Measurements from ENCODE around the gene STPG1.

The STPG1 gene

DNA sequence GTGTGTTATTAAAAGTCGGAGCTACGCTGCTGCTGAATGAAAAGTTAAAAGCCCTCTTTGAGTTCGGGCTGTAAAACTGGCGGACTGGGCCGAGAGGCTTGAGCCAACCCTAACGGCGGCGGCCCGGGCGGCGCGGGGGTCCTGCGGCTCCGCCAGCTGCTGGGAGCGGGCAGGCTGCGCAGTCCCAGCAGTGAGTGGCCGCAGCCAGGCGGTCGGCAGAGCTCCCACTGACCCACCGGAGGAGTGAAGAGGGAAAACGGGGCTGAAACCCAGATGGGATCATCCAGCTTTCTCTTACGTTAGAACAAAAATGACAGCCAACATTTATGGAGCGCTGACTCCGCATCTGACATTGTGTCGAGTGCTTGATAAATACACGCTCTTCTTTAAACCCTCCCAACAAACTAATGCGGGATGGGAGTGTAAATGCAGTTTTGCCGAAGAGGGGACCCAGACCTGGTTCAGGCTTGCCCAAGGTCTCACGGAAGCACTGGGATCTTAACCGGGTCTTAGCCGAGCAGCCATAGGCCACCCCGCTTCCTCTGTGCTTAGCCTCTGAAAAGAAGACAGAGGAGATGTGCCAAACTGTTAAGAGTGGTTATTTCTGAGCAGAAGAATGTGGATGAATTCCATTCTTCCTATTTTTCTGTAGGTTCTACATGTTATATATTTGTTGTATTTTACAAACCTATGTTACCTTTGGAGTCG lies 91.0 kb downstream of the STPG1 start:
- TF ChIP-seq, protein P1, sequence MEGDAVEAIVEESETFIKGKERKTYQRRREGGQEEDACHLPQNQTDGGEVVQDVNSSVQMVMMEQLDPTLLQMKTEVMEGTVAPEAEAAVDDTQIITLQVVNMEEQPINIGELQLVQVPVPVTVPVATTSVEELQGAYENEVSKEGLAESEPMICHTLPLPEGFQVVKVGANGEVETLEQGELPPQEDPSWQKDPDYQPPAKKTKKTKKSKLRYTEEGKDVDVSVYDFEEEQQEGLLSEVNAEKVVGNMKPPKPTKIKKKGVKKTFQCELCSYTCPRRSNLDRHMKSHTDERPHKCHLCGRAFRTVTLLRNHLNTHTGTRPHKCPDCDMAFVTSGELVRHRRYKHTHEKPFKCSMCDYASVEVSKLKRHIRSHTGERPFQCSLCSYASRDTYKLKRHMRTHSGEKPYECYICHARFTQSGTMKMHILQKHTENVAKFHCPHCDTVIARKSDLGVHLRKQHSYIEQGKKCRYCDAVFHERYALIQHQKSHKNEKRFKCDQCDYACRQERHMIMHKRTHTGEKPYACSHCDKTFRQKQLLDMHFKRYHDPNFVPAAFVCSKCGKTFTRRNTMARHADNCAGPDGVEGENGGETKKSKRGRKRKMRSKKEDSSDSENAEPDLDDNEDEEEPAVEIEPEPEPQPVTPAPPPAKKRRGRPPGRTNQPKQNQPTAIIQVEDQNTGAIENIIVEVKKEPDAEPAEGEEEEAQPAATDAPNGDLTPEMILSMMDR (IDR thresholded peaks at IDR 0.05; ENCODE audit: low read length, missing control alignments): no peak
- DNase-seq (ENCODE audit: low read depth): no peak
- H3K4me3 ChIP-seq (replicated peaks; ENCODE audit: low read depth, low read length): peak overlapping the region; percentile 44

DNA sequence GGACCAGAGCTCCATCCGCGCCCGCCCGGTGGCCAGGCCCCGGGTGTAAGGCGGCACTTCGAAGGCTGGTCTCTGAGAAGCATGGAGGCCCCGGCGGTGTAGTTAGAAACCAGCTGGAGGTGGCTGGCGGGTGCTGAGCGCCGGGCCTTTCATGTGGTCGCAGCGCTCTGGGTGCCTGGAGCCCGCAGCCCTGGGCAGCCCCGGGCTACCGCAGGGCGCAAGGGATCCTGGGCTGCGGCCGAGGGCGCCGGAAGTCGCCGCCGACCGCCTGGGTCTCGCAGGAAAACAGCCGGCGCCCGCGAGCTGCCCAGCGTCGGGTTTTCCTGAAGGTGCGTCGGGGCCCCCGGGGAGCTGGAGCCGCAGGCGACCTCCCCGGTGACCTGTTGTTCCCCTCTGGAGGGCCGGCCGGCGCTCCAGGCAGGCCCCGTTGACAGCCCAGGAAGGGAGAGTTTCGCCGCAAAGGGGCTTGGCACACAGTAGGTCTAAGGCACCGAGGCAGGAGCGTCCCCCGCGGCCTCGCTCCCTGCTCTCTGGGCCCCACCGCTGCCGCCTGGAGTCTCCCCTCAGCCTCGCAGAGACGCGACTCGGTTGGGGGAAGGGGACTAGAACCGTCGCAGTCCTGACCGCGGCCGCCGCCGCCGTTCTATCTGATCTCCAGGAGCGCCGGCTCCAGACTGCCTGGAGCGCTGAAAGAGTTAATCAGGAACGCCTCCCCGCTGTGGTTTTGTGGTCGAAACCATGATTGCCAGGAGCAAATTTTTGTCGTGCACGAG lies 91.7 kb downstream of the STPG1 start:
- DNase-seq (ENCODE audit: low read depth): peak; percentile 72
- peak overlapping the region; percentile 44 for H3K4me3 ChIP-seq (replicated peaks; ENCODE audit: low read depth, low read length)
- TF ChIP-seq, protein P1 (IDR thresholded peaks at IDR 0.05; ENCODE audit: low read length, missing control alignments): no peak

DNA sequence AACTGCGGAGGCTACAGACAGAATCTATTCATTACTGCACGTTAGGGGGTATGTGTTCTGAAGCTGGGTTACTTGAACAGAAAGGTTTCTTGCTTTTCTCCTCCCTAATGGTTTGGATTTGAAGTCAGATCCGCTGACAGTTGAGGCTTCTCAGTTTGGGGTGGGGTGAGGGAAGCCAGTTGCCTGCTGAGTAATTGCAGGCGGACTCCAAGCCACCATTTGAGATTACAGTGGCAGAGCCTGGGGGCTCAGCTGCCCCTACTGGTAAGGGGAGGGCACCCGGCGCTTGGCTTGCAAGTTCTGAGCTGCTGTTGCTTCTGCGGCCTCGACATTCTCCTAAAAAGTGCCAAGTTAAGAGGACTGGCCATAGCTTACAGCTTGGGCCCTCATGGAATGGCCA lies 92.5 kb downstream of the STPG1 start:
- H3K4me3 ChIP-seq (replicated peaks; ENCODE audit: low read depth, low read length): no peak overlapping the region
- TF ChIP-seq, protein P1 (IDR thresholded peaks at IDR 0.05; ENCODE audit: low read length, missing control alignments): no peak
- no peak for DNase-seq (ENCODE audit: low read depth)

DNA sequence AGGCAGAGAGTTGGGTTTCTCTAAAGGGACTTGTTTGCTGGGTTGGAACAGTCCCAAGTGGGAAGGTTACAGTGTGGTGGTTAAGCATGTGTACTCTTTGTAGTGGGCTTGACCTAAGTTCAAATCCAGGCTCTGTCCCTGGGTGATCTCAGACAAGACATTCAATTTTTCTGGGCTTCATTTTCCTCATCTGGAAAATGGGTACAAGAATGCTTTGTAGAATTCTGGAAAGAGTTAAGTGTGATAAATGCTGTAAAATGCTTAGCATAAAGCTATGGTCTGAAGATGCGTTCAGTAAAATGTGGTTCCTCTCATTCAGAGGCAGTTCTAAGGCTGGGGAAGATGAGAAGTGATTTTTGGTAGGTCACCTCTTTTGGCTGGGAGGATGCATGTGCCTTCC lies 93.6 kb downstream of the STPG1 start:
- TF ChIP-seq, protein P1 (IDR thresholded peaks at IDR 0.05; ENCODE audit: low read length, missing control alignments): no peak

DNA sequence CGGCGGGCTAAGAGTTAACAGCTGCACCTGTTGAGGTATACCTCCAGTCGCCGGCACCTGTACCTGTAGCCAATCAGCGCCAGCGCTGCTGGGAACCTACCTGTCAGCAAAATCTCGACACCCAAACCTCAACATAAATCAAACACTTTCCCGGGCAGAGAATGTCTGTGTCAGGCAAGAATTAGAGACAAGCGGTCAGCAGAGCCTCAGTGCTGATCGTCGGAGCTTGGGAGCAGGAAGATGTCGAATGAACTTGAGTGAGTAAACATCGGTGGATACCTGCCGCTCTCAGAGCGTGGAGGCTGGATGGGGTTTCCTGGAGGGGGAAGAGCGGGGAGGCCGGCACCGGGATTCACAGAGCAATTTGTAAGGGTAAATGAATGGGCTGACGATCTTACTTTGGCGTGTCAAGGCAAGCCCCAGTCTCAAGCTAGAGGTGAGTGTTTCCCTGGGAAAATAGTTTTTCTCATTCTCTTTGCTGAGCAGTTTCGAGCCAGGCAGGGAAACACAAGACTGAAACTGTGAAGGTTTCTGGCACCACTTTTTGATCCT lies 94.2 kb downstream of the STPG1 start, which contains the start of gene GRHL3:
TSS of gene GRHL3 (plus strand) at position 46 of the 552 bp plus-strand sequence. CDS start at position 241, 195 bp downstream.
- no peak for DNase-seq (ENCODE audit: low read depth)
- TF ChIP-seq, protein P1 (IDR thresholded peaks at IDR 0.05; ENCODE audit: low read length, missing control alignments): no peak
- no peak within 1 kb of the TSS for H3K4me3 ChIP-seq (replicated peaks; ENCODE audit: low read depth, low read length)

More for the DNA sequence above, 93.6 kb downstream of the STPG1 start:
- H3K4me3 ChIP-seq (replicated peaks; ENCODE audit: low read depth, low read length): no peak overlapping the region
- no peak for DNase-seq (ENCODE audit: low read depth)

DNA sequence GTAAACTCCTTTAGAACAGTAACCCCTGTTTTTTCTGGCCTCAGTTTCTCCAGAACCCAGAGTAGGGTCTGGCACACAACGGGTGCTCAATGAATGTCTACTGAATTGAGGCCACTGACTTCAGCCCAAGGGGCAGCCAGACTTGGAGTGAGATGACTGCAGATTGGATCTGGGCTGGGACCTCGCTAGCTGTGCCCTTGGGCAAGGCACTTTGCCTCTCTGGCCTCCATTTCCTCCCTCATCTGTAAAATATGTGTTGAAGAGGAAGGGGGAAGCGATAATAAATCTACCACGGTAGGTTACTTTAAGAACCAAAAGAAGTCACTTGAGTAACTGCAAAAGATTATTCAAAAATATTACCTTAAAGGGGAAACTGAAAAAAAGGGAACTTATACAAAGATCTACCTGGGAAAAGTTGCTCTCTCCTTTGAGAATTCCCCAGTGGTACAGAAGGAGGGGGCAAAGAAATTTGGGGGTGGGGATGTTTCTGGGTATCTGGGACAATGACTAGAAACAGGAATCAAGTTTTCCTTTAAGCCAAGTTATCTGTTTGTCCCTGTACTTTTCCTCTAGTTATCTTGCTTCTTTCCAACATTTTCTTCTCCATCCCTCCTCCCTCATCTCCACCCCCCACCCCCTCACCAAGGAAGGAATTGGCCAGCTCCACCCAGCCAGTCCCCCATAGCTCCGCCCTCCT lies 94.8 kb downstream of the STPG1 start:
- DNase-seq (ENCODE audit: low read depth): no peak
- TF ChIP-seq, protein P1 (IDR thresholded peaks at IDR 0.05; ENCODE audit: low read length, missing control alignments): no peak
- H3K4me3 ChIP-seq (replicated peaks; ENCODE audit: low read depth, low read length): no peak overlapping the region
